Measurements from ENCODE around the gene SCLY.

DNA sequence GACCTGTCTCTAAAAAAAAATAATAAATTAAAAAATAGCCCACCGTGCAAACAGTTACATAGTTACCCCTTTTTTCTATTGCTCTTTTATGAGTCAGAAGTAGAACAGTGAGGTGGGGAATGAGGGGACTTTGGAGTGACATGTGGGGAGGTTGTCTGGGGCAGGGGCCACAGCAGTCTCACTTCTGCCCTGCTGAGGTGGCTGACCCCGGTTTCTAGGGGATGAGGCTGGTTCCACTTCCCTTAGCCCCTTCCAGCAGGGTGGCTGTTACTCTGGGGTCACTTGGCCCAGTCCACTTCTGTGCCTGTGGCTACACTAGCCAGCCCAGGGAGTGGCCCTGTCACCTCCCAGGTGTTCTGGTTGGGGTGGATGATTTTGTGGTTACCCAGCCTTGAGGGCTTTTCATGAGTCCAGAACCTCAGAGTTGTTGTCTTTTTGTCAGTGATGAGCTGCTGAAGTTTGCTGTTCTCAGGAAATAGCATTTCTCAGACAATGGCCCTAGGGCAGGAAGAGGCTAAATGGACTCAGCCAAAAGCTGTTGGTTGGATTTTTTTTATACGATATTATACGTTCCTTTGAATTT is 28.0 kb upstream of the SCLY start:
- TF ChIP-seq, protein P1, sequence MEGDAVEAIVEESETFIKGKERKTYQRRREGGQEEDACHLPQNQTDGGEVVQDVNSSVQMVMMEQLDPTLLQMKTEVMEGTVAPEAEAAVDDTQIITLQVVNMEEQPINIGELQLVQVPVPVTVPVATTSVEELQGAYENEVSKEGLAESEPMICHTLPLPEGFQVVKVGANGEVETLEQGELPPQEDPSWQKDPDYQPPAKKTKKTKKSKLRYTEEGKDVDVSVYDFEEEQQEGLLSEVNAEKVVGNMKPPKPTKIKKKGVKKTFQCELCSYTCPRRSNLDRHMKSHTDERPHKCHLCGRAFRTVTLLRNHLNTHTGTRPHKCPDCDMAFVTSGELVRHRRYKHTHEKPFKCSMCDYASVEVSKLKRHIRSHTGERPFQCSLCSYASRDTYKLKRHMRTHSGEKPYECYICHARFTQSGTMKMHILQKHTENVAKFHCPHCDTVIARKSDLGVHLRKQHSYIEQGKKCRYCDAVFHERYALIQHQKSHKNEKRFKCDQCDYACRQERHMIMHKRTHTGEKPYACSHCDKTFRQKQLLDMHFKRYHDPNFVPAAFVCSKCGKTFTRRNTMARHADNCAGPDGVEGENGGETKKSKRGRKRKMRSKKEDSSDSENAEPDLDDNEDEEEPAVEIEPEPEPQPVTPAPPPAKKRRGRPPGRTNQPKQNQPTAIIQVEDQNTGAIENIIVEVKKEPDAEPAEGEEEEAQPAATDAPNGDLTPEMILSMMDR (CRISPR knock-in tag; IDR thresholded peaks at IDR 0.05) = no peak
- TF ChIP-seq SMAD1 (CRISPR knock-in tag; IDR thresholded peaks at IDR 0.05; ENCODE audit: borderline replicate concordance, low read depth) (no peak), POLR2A (IDR thresholded peaks at IDR 0.05; ENCODE audit: insufficient read depth in 1 of 2, low read depth in 2 of 2, low read length in 2 of 2) (no peak), ZNF564 (CRISPR knock-in tag; IDR thresholded peaks at IDR 0.05) (no peak), ELF1 (CRISPR knock-in tag; IDR thresholded peaks at IDR 0.05) (no peak), ZNF672 (CRISPR knock-in tag; IDR thresholded peaks at IDR 0.05) (no peak), POLR2AphosphoS5 (IDR thresholded peaks at IDR 0.05; ENCODE audit: low read depth, low read length) (no peak), TBX2 (CRISPR knock-in tag; IDR thresholded peaks at IDR 0.05; ENCODE audit: borderline replicate concordance) (no peak), NFE2L2 (IDR thresholded peaks at IDR 0.05; ENCODE audit: low read length) (no peak), SETDB1 (CRISPR knock-in tag; IDR thresholded peaks at IDR 0.05; ENCODE audit: borderline replicate concordance) (no peak), TAF1 (CRISPR knock-in tag; IDR thresholded peaks at IDR 0.05) (no peak), ZNF510 (CRISPR knock-in tag; IDR thresholded peaks at IDR 0.05; ENCODE audit: low read depth) (no peak)
- TF ChIP-seq, protein P2, sequence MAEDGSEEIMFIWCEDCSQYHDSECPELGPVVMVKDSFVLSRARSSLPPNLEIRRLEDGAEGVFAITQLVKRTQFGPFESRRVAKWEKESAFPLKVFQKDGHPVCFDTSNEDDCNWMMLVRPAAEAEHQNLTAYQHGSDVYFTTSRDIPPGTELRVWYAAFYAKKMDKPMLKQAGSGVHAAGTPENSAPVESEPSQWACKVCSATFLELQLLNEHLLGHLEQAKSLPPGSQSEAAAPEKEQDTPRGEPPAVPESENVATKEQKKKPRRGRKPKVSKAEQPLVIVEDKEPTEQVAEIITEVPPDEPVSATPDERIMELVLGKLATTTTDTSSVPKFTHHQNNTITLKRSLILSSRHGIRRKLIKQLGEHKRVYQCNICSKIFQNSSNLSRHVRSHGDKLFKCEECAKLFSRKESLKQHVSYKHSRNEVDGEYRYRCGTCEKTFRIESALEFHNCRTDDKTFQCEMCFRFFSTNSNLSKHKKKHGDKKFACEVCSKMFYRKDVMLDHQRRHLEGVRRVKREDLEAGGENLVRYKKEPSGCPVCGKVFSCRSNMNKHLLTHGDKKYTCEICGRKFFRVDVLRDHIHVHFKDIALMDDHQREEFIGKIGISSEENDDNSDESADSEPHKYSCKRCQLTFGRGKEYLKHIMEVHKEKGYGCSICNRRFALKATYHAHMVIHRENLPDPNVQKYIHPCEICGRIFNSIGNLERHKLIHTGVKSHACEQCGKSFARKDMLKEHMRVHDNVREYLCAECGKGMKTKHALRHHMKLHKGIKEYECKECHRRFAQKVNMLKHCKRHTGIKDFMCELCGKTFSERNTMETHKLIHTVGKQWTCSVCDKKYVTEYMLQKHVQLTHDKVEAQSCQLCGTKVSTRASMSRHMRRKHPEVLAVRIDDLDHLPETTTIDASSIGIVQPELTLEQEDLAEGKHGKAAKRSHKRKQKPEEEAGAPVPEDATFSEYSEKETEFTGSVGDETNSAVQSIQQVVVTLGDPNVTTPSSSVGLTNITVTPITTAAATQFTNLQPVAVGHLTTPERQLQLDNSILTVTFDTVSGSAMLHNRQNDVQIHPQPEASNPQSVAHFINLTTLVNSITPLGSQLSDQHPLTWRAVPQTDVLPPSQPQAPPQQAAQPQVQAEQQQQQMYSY (CRISPR knock-in tag; IDR thresholded peaks at IDR 0.05) = no peak
- TF ChIP-seq, protein P3, sequence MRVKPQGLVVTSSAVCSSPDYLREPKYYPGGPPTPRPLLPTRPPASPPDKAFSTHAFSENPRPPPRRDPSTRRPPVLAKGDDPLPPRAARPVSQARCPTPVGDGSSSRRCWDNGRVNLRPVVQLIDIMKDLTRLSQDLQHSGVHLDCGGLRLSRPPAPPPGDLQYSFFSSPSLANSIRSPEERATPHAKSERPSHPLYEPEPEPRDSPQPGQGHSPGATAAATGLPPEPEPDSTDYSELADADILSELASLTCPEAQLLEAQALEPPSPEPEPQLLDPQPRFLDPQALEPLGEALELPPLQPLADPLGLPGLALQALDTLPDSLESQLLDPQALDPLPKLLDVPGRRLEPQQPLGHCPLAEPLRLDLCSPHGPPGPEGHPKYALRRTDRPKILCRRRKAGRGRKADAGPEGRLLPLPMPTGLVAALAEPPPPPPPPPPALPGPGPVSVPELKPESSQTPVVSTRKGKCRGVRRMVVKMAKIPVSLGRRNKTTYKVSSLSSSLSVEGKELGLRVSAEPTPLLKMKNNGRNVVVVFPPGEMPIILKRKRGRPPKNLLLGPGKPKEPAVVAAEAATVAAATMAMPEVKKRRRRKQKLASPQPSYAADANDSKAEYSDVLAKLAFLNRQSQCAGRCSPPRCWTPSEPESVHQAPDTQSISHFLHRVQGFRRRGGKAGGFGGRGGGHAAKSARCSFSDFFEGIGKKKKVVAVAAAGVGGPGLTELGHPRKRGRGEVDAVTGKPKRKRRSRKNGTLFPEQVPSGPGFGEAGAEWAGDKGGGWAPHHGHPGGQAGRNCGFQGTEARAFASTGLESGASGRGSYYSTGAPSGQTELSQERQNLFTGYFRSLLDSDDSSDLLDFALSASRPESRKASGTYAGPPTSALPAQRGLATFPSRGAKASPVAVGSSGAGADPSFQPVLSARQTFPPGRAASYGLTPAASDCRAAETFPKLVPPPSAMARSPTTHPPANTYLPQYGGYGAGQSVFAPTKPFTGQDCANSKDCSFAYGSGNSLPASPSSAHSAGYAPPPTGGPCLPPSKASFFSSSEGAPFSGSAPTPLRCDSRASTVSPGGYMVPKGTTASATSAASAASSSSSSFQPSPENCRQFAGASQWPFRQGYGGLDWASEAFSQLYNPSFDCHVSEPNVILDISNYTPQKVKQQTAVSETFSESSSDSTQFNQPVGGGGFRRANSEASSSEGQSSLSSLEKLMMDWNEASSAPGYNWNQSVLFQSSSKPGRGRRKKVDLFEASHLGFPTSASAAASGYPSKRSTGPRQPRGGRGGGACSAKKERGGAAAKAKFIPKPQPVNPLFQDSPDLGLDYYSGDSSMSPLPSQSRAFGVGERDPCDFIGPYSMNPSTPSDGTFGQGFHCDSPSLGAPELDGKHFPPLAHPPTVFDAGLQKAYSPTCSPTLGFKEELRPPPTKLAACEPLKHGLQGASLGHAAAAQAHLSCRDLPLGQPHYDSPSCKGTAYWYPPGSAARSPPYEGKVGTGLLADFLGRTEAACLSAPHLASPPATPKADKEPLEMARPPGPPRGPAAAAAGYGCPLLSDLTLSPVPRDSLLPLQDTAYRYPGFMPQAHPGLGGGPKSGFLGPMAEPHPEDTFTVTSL (CRISPR knock-in tag; IDR thresholded peaks at IDR 0.05; ENCODE audit: borderline replicate concordance) = no peak
